Hepatocyte (in vitro differentiated cells): ENCODE results near the gene TTBK1.

Source experiments
- EZH2 ChIP-seq: fragments of 200-600 bp; sonication (generic); IDR thresholded peaks from 2 replicates; pipeline ENCODE4 v1.6.1; 2016; ENCODE audit warnings: antibody characterized with exemption, mild to moderate bottlenecking, borderline replicate concordance
- EZH2phosphoT487 ChIP-seq: fragments of 200-600 bp; sonication (generic); IDR thresholded peaks from one replicate; pipeline ENCODE4 v1.6.1; 2018; ENCODE audit warnings: antibody characterized with exemption, mild to moderate bottlenecking, low read depth, moderate library complexity; ENCODE audit not compliant: unreplicated experiment, severe bottlenecking
- TF ChIP-seq, protein P1 (sequence below): fragments of 200-600 bp; sonication (generic); IDR thresholded peaks from 2 replicates; pipeline ENCODE4 v1.5.1; 2016; ENCODE audit warnings: antibody characterized with exemption, mild to moderate bottlenecking; ENCODE audit not compliant: poor library complexity

DNA sequence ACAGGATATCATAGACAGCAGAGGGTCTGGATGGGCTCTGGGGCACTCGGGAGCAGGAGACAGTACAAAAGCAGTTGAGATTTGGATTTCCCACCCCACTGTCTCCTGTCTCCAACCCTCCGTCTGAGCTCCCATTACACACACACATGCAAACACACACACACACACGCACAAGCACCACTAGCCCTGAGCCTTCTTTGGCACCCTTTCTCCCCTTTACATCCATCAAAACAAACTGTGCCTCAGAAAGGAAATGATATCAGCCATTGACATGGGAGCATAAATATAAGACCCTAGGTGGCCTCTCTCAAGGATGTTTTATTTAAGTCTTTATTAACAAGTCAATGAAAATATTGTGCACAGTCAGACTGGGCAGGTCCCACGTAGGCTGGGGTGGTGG lies 17.5 kb downstream of the TTBK1 start:
- no peak for TF ChIP-seq EZH2phosphoT487
- TF ChIP-seq, protein P1, sequence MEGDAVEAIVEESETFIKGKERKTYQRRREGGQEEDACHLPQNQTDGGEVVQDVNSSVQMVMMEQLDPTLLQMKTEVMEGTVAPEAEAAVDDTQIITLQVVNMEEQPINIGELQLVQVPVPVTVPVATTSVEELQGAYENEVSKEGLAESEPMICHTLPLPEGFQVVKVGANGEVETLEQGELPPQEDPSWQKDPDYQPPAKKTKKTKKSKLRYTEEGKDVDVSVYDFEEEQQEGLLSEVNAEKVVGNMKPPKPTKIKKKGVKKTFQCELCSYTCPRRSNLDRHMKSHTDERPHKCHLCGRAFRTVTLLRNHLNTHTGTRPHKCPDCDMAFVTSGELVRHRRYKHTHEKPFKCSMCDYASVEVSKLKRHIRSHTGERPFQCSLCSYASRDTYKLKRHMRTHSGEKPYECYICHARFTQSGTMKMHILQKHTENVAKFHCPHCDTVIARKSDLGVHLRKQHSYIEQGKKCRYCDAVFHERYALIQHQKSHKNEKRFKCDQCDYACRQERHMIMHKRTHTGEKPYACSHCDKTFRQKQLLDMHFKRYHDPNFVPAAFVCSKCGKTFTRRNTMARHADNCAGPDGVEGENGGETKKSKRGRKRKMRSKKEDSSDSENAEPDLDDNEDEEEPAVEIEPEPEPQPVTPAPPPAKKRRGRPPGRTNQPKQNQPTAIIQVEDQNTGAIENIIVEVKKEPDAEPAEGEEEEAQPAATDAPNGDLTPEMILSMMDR, result no peak
- TF ChIP-seq EZH2, result no peak
